Suppressor macrophage (primary cell): ENCODE results near the gene TIGD4.

Experiments
- DNase-seq, 4 experiments: peaks; one replicate each; pipeline ENCODE4 v3.0.0-alpha.2; 2020 to 2022

Gene TIGD4

GRCh38 chr4:152719801-152720556 lies 59.6 kb downstream of the TIGD4 start:
- DNase-seq = no peak
